IMR-90 (cell line): ENCODE measurements around the gene PLAAT4. TPM values are rescaled to one million over a fixed set of nuclear protein-coding genes. Genes with fewer than 3 reads are reported as not detected.

Experiments used
- ATAC-seq: fragments of 200-7000 bp; cut with Tn5 transposase; 2 replicates; pipeline ENCODE4 v1.9.1; 2020; ENCODE audit warnings: low read depth, mild to moderate bottlenecking, moderate library complexity
- BruUV-seq: library from RNA; stranded (reverse); fragments of 400-500 nt; replicated peaks from 2 replicates; lab custom pipeline; 2021; lab: Mats Ljungman, UMichigan
- CTCF ChIA-PET: fragments of 300-600 bp; formaldehyde crosslinking; extraction: SDS; loops from one replicate; lab custom pipeline; 2021; ENCODE audit warnings: antibody characterized with exemption; lab: Yijun Ruan, JAX
- POLR2A ChIA-PET: fragments of 300-600 bp; sonication (Branson Sonifier 250); formaldehyde crosslinking; loops from one replicate; lab custom pipeline; 2022; ENCODE audit warnings: antibody characterized with exemption; ENCODE audit not compliant: unreplicated experiment; lab: Charles Lee
- DNase-seq: peaks from one replicate; pipeline ENCODE4 v3.0.0; 2013
- H2AFZ ChIP-seq: replicated peaks from 2 replicates; pipeline ENCODE3; 2013; ENCODE audit warnings: low read length, mild to moderate bottlenecking; ENCODE audit not compliant: poor library complexity
- H2AK5ac ChIP-seq: 2 replicates; pipeline ENCODE4 v1.6.1; 2013; ENCODE audit warnings: low read depth, low read length, inconsistent platforms
- H2AK9ac ChIP-seq: replicated peaks from 2 replicates; pipeline ENCODE3; 2013; ENCODE audit warnings: mild to moderate bottlenecking, low read depth, low read length, moderate library complexity; ENCODE audit not compliant: poor library complexity
- H2BK120ac ChIP-seq: 2 replicates; pipeline ENCODE4 v1.6.1; 2013; ENCODE audit warnings: low read depth, low read length, inconsistent platforms
- H2BK15ac ChIP-seq: 3 replicates; pipeline ENCODE4 v1.6.1; 2013; ENCODE audit warnings: low read depth, low read length, inconsistent platforms
- H2BK20ac ChIP-seq: 2 replicates; pipeline ENCODE4 v1.6.1; 2013; ENCODE audit warnings: low read depth, mild to moderate bottlenecking, inconsistent platforms, low read length, moderate library complexity
- H2BK5ac ChIP-seq: 2 replicates; pipeline ENCODE4 v1.6.1; 2013; ENCODE audit warnings: mild to moderate bottlenecking, low read depth, low read length, inconsistent platforms; ENCODE audit not compliant: poor library complexity, severe bottlenecking
- H3K14ac ChIP-seq: replicated peaks from 2 replicates; pipeline ENCODE4 v1.6.1; 2013; ENCODE audit warnings: low read depth, low read length, inconsistent platforms
- H3K18ac ChIP-seq: 2 replicates; pipeline ENCODE4 v1.6.1; 2013; ENCODE audit warnings: low read depth, low read length, control low read depth
- H3K23ac ChIP-seq: 2 replicates; pipeline ENCODE4 v1.6.1; 2013; ENCODE audit warnings: low read depth, low read length, inconsistent platforms
- H3K27ac ChIP-seq: 2 replicates; pipeline ENCODE4 v1.5.1; 2013; ENCODE audit warnings: mild to moderate bottlenecking, control low read depth, low read length; ENCODE audit not compliant: insufficient read depth
- H3K27me3 ChIP-seq: 2 replicates; pipeline ENCODE4 v1.6.1; 2013; ENCODE audit warnings: low read length; ENCODE audit not compliant: control insufficient read depth, insufficient read depth
- H3K36me3 ChIP-seq: 2 replicates; pipeline ENCODE4 v1.6.1; 2013; ENCODE audit warnings: low read length, mixed read lengths; ENCODE audit not compliant: control insufficient read depth, insufficient read depth
- H3K4ac ChIP-seq: 2 replicates; pipeline ENCODE4 v1.6.1; 2013; ENCODE audit warnings: low read depth, low read length, inconsistent platforms
- H3K4me1 ChIP-seq: 2 replicates; pipeline ENCODE4 v1.6.1; 2013; ENCODE audit warnings: low read length, mixed read lengths; ENCODE audit not compliant: control insufficient read depth, insufficient read depth
- H3K4me2 ChIP-seq: 2 replicates; pipeline ENCODE4 v1.6.1; 2013; ENCODE audit warnings: low read depth, mild to moderate bottlenecking, control low read depth, low read length, moderate library complexity
- H3K4me3 ChIP-seq: 2 replicates; pipeline ENCODE4 v1.5.1; 2013; ENCODE audit warnings: low read depth, mild to moderate bottlenecking, control low read depth, low read length, moderate library complexity; ENCODE audit not compliant: insufficient read depth
- H3K56ac ChIP-seq: 2 replicates; pipeline ENCODE4 v1.6.1; 2013; ENCODE audit warnings: low read length, inconsistent platforms; ENCODE audit not compliant: insufficient read depth; ENCODE audit errors: extremely low read depth
- H3K79me1 ChIP-seq, 2 experiments: 2 replicates each; pipeline ENCODE4 v1.6.1; 2013; ENCODE audit warnings: low read length in 2 of 2, inconsistent platforms in 1 of 2, low read depth in 1 of 2
- H3K9ac ChIP-seq: 2 replicates; pipeline ENCODE4 v1.6.1; 2013; ENCODE audit warnings: low read depth, low read length, control low read depth
- H3K9me1 ChIP-seq: 2 replicates; pipeline ENCODE4 v1.6.1; 2013; ENCODE audit warnings: low read length, inconsistent platforms; ENCODE audit not compliant: insufficient read depth
- H3K9me3 ChIP-seq: 2 replicates; pipeline ENCODE4 v1.6.1; 2013; ENCODE audit warnings: low read length; ENCODE audit not compliant: control insufficient read depth, insufficient read depth
- H4K20me1 ChIP-seq: 2 replicates; pipeline ENCODE4 v1.6.1; 2013; ENCODE audit warnings: low read length, inconsistent platforms; ENCODE audit not compliant: insufficient read depth
- H4K5ac ChIP-seq: 2 replicates; pipeline ENCODE4 v1.6.1; 2013; ENCODE audit warnings: mild to moderate bottlenecking, low read depth, low read length, control low read depth
- H4K8ac ChIP-seq, 2 experiments: 2 replicates each; pipeline ENCODE4 v1.6.1; 2013; ENCODE audit warnings: low read depth in 2 of 2, low read length in 2 of 2, control low read depth in 1 of 2, inconsistent platforms in 1 of 2
- H4K91ac ChIP-seq: 2 replicates; pipeline ENCODE4 v1.6.1; 2013; ENCODE audit warnings: low read depth, low read length, inconsistent platforms; ENCODE audit not compliant: insufficient read depth
- BHLHE40 ChIP-seq: fragments of 150-350 bp; IDR thresholded peaks from 2 replicates; pipeline ENCODE4 v1.6.1; 2016; ENCODE audit warnings: mild to moderate bottlenecking, low read depth, low read length
- CEBPB ChIP-seq: IDR thresholded peaks from 2 replicates; pipeline ENCODE4 v1.6.1; 2012; ENCODE audit warnings: low read depth, low read length, improper control_type of control experiment
- CHD1 ChIP-seq: IDR thresholded peaks from 2 replicates; pipeline ENCODE4 v1.6.1; 2012; ENCODE audit warnings: low read depth, low read length, improper control_type of control experiment
- FOS ChIP-seq: fragments of 150-350 bp; IDR thresholded peaks from 2 replicates; pipeline ENCODE4 v1.6.1; 2016; ENCODE audit warnings: low read depth, low read length
- MXI1 ChIP-seq: IDR thresholded peaks from 2 replicates; pipeline ENCODE4 v1.6.1; 2012; ENCODE audit warnings: low read depth, mild to moderate bottlenecking, low read length, moderate library complexity, borderline replicate concordance
- NFE2L2 ChIP-seq: fragments of 150-350 bp; IDR thresholded peaks from 2 replicates; pipeline ENCODE4 v1.6.1; 2016; ENCODE audit warnings: low read depth, mild to moderate bottlenecking, low read length
- POLR2A ChIP-seq: IDR thresholded peaks from 2 replicates; pipeline ENCODE4 v1.6.1; 2012; ENCODE audit warnings: mild to moderate bottlenecking, low read depth, low read length
- RAD21 ChIP-seq: IDR thresholded peaks from 2 replicates; pipeline ENCODE4 v1.6.1; 2012; ENCODE audit warnings: low read length, improper control_type of control experiment
- RCOR1 ChIP-seq: IDR thresholded peaks from 2 replicates; pipeline ENCODE4 v1.6.1; 2012; ENCODE audit warnings: mild to moderate bottlenecking, low read length, improper control_type of control experiment; ENCODE audit not compliant: insufficient replicate concordance
- RFX5 ChIP-seq: IDR thresholded peaks from 2 replicates; pipeline ENCODE4 v1.8.0; 2012; ENCODE audit warnings: low read depth, mild to moderate bottlenecking, low read length, moderate library complexity
- SMC3 ChIP-seq: fragments of 150-350 bp; IDR thresholded peaks from 2 replicates; pipeline ENCODE4 v1.6.1; 2016; ENCODE audit warnings: low read depth, mild to moderate bottlenecking, antibody characterized with exemption, low read length, moderate library complexity
- WGBS, 2 experiments: methylation state at CpG; one replicate each; pipeline versions ENCODE4 v1.1.5 to v1.1.7; 2013; ENCODE audit warnings: missing lambda C conversion rate in 2 of 2; ENCODE audit not compliant: insufficient read length in 1 of 2; ENCODE audit errors: extremely low coverage in 2 of 2; 5-methylcytosine and 5-hydroxymethylcytosine counted together
- dilution Hi-C: fragments of 300-500 bp; cut with HindIII; formaldehyde crosslinking; loops from one replicate; pipeline ENCODE4 v1.14.3; 2018; ENCODE audit warnings: low sequenced_read_pairs; ENCODE audit not compliant: unreplicated experiment
- in situ Hi-C: fragments of 300-500 bp; cut with MboI; formaldehyde crosslinking; loops from 3 replicates; pipeline ENCODE4 v1.14.3; 2019; ENCODE audit warnings: low sequenced_read_pairs, inconsistent platforms, mixed read lengths
- intact Hi-C: fragments of 100-400 bp; cut with micrococcal nuclease; formaldehyde crosslinking; loops from 2 replicates; pipeline ENCODE4 v1.10.0; 2022
- polyA plus RNA-seq, 3 experiments: library from polyadenylated mRNA; depleted of rRNA; stranded (reverse); fragments of >200 nt; gene quantifications; 2 replicates each; pipeline ENCODE4 v1.2.3, GENCODE V29; 2012; ENCODE audit warnings: low replicate concordance in 1 of 3
- total RNA-seq: library from RNA; depleted of rRNA; stranded (reverse); fragments of >200 nt; gene quantifications from 2 replicates; pipeline ENCODE4 v1.2.3, GENCODE V29; 2012
- TF ChIP-seq, protein P1 (sequence below): fragments of 150-350 bp; IDR thresholded peaks from 2 replicates; pipeline ENCODE4 v1.6.1; 2017; ENCODE audit warnings: mild to moderate bottlenecking, antibody characterized with exemption, low read length, low read depth
- TF ChIP-seq, protein P2 (sequence below): fragments of 150-350 bp; IDR thresholded peaks from 2 replicates; pipeline ENCODE4 v1.6.1; 2016; ENCODE audit warnings: low read depth, mild to moderate bottlenecking, low read length, moderate library complexity, borderline replicate concordance

PLAAT4 gene
- total and polyA plus RNA-seq, 2 of the 4 experiments (the other 2 are of a cell fraction): 0.17 to 0.18 TPM

DNA sequence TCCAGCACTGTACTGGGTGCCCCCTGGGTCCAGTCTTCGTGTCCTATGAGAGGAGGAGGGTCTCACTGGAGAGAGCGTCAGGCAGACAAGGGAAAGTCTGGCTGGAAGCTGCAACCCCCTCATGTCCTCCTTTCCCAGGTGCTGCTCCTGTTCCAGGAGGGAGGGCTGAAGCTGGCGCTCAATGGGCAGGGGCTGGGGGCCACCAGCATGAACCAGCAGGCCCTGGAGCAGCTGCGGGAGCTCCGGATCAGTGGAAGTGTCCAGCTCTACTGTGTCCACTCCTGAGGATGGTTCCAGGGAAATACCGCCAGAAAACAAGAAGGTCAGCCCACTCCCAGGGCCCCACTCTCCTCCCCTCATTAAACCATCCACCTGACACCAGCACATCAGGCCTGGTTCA is 20.5 kb upstream of the PLAAT4 start:
- no peaks in the 10 kb centered on the region for H3K9me3 ChIP-seq
- H2AK5ac ChIP-seq: no peak overlapping the region
- no peak overlapping the region for H3K18ac ChIP-seq
- no peak overlapping the region for H2BK5ac ChIP-seq
- H4K91ac ChIP-seq: no peak overlapping the region
- H4K5ac ChIP-seq: no peak overlapping the region
- H3K4me3 ChIP-seq: no peak overlapping the region
- no peaks in the 10 kb centered on the region for H3K79me1 ChIP-seq
- H3K36me3 ChIP-seq: no peaks in the 10 kb centered on the region
- no peak overlapping the region for H2BK120ac ChIP-seq
- H3K9ac ChIP-seq: no peak overlapping the region
- H3K4ac ChIP-seq: no peak overlapping the region
- no peak overlapping the region for H4K8ac ChIP-seq
- H3K4me2 ChIP-seq: no peak overlapping the region
- dilution Hi-C loops: no loop called here
- no peak overlapping the region for H3K56ac ChIP-seq
- DNase-seq: no peak
- ChIA-PET CTCF (no interaction called here), POLR2A (no interaction called here)
- no peak overlapping the region for H2BK20ac ChIP-seq
- no peak overlapping the region for H3K23ac ChIP-seq
- no TSS peak for BruUV-seq
- H3K27me3 ChIP-seq: peaks cover 10% of the 10 kb centered on the region
- in situ Hi-C loops: no loop called here
- WGBS, 2 experiments: 80% methylated on average over 2 of the region's 6 CpGs; no CpG with 5 or more reads in 1 of the 2 experiments
- intact Hi-C loops: no loop called here
- H2AFZ ChIP-seq: no peak overlapping the region
- no peak overlapping the region for H3K27ac ChIP-seq
- H3K14ac ChIP-seq: no peak overlapping the region
- no peak overlapping the region for H2BK15ac ChIP-seq
- ATAC-seq: no peak
- no peak overlapping the region for H2AK9ac ChIP-seq
- H3K9me1 ChIP-seq: peaks cover 2% of the 10 kb centered on the region; the same call in 1 of the 2 replicates
- no peaks in the 10 kb centered on the region for H4K20me1 ChIP-seq
- H3K4me1 ChIP-seq: peaks cover 6% of the 10 kb centered on the region; the same call in 1 of the 2 replicates
- TF ChIP-seq RFX5 (no peak), NFE2L2 (no peak), CEBPB (no peak), MXI1 (no peak), SMC3 (no peak), CHD1 (no peak), BHLHE40 (no peak), RCOR1 (no peak), FOS (no peak), POLR2A (no peak), RAD21 (no peak)
- TF ChIP-seq, protein P1, sequence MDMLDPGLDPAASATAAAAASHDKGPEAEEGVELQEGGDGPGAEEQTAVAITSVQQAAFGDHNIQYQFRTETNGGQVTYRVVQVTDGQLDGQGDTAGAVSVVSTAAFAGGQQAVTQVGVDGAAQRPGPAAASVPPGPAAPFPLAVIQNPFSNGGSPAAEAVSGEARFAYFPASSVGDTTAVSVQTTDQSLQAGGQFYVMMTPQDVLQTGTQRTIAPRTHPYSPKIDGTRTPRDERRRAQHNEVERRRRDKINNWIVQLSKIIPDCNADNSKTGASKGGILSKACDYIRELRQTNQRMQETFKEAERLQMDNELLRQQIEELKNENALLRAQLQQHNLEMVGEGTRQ: no peak
- TF ChIP-seq, protein P2, sequence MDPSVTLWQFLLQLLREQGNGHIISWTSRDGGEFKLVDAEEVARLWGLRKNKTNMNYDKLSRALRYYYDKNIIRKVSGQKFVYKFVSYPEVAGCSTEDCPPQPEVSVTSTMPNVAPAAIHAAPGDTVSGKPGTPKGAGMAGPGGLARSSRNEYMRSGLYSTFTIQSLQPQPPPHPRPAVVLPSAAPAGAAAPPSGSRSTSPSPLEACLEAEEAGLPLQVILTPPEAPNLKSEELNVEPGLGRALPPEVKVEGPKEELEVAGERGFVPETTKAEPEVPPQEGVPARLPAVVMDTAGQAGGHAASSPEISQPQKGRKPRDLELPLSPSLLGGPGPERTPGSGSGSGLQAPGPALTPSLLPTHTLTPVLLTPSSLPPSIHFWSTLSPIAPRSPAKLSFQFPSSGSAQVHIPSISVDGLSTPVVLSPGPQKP: no peak
